HG03460 (cell line): ENCODE data around the gene ABCG4.
"Not testable (repeated sequence)": the region's sequence is repeated elsewhere in the genome, so short reads cannot be mapped to it uniquely, and the experiment has no call there.

Experiments used
- ATAC-seq: cut with Tn5 transposase; IDR thresholded peaks from one replicate; pipeline ENCODE4 v1.9.1; 2021; ENCODE audit not compliant: unreplicated experiment

ABCG4 gene

DNA sequence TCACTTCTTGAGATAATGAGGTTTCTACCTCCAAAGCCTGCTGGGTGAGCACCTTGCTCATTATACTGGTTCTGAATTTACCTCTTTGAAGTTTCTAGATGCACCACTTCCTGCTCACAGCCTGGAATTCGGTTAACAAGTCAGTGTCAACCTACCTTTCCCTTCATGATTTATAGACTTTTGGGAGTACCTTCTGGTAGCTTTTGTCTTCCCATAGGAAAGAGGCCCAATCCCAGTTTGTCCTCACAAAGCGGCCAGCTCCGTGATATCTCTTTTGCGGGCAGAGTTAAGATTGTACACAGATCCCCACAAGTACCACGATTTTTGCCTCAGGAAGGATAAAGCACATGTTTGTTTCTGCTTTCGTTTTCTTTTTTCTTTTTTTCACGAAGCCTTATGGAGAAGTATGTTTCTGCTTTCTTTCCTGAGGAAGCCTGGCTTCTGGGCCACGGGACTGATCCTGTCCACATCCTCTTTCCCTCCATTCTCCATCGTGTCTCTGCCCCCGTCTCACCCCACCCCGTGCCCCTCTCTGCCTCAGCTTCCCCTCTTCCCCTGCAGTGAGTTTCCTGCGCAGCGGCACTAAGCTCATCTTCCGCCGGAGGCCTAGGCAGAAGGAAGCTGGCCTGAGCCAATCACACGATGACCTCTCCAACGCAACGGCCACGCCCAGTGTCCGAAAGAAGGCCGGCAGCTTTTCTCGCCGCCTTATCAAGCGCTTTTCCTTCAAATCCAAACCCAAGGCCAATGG is 33.2 kb upstream of the ABCG4 start:
- no peak for ATAC-seq

DNA sequence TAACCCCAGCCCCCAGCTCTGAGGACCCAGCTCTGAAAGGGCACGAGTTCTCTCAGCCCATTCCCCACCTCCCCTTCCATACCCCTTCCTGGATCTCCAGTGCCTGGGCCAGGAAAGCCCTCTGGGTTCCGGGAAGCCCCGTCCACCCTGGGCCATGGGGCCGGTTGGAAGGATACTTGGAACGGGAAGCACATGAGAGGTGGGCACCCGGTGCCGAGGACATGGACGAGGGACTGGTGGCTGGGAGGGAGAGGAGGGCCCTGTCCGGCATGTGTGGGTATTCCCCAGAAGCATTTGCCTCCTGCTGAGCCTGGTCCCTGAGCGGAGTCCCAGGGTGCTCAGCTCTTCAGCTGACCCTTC is 32.6 kb upstream of the ABCG4 start:
- ATAC-seq, result no peak

DNA sequence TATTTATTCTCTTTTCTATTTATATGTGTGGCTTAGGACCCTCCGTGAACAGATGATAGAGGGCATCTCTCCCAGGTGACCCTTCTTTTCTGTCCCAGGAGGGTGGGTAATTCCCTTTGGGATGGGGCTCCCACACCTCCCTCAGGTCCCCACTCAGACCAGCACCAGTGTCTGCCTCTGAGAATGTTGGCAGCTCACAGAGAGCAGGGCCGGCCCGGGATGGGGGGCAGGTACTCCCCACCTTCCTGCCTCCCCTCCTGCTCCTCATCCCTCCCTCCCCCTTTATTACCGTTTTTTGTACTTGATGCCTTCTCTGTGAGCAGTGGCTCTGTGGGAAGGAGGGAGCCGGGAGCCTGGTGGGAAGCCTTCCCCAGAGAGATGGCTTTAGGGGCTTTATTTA is 32.3 kb upstream of the ABCG4 start:
- no peak for ATAC-seq

DNA sequence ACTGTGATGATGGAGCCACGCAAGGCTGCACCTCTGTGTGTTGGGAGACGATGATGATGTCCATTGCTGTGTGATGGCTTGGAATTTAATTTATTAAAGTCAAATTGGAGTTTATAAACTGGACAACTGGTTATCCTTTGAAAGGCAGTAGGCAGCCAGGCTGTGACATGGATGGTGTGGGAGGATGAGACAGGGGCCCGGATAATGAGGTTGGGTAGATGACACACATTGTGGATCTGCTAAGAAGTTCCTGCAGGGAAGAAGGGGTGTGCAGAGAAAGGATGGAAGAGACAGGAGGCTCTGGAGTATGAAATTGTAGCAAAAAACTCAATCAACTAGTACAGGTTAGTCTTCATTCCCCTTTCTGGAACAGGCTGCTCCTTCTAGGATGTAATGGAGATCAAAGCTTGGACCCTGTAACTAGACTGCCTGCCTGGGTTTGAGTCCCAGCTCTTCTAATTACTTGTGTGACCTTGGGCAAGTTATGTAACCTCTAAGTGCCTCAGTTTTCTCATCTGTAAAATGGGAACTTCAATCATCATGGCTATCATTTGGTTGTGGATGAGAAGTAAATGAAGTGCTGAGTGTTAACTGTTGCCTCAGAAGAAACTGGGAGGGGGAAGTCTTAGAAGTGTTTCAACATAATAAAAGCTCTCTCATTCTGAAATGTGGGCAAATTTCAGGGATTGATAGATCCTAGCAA is 31.7 kb upstream of the ABCG4 start:
- no peak for ATAC-seq

DNA sequence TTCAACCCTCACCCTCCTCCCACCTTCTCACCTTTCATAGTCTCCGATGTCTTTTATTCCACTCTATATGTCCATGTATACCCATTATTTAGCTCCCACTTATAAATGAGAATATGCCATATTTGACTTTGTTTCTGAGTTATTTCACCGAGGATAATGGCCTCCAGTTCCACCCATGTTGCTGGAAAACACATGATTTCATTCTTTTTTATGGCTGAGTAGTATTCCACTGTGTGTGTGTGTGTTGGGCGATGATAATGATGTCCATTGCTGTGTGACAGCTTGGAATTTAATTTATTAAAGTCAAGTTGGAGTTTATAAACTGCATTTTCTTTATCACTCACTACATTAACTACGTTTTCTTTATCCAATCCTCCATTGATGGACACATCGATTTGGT is 30.6 kb upstream of the ABCG4 start:
- no peak for ATAC-seq

DNA sequence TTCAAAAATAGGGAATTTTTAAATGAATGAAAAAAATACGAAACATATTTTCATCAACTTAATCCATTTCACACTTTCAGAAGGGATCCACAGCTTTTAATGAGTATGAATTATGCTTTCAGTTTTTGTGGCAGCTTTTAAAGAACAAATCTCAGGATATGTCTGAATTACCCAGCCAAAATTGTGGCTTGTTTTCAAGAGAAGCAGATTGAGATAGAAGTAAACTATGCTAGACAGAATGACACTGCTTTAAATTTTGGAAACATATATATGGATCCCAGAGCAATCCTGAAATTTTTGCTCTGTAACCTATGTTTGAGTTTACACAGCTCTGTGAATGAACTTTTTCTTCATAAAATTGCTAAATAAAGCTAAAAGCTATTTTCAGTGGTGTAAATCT is 29.9 kb upstream of the ABCG4 start:
- no peak for ATAC-seq

DNA sequence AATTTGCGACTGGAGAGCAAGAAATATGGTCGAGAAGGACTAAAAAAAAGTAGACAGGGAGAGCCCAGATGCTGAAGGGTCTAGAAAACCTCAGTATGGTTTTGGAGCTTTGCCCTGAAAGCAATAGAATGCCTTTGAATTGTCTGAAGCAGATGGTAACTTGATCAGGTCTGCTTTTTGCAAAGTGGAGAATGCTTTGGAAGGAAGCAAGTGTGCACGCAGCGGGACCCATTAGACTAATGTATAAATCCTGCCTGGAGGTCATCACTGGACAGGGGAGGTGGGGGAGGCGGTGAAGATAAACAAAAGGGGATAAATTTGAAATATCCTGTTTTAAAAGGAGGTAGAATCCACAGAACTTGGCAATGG is 28.2 kb upstream of the ABCG4 start:
- ATAC-seq, result no peak

DNA sequence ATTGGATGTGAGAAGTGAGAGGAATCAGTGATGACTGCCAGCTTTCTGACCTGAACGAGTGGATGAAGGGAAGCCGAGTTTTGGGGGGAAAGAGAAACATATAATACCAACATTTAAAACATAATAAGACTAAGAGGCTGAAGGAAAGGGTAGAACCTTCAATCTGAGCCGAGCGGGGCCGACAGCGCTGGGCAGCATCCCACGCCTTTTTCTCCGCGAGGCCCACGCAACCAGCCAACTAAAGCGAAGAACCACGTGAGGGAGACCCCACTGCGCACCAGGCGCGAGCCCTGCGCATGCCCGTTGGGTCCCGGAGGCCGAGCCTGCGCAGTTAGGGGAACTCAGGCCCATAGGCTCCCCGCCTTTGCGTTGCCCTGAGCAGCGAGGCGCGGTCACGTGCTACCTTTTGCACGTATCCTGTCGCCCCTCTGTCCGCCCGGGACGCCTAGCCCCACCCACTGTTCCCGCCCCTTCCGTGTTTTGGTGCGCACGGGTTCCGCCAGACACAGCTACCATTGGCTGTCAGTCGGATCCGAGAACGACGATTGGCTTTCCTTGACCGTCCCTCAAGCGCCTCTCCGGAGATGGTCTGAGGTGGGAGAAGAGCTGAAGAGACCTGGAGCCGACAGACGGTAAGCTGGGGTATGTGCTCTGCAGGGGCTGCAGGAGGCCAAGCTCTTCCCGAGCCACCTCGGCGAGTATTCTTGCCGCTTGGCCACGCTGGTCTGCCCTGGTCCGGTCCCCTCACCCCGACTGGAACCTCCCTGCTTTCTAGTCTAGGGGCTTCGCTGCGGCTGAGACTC is 27.6 kb upstream of the ABCG4 start, which contains the start of gene HINFP:
Gene HINFP, plus strand, starts transcription at position 573 of the 803 bp plus-strand sequence. CDS start 5,365 bp downstream, outside the sequence.
- ATAC-seq, result peak; percentile 94

DNA sequence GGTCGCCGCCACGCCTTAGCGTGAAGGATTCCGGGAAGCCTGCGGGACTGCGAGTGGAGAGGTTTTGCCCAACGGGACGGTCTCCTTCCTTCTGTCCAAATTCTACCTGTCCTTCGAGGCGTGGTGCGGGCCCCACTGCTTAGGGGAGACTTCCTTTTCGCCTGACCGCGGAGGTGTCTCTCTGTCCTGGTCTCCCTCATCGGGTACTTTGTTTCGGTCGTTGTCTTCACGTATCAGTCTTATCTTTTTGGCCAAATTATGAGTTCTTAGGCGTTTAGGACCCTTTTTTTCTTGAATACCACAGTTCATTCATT is 27.1 kb upstream of the ABCG4 start:
- ATAC-seq, result no peak

DNA sequence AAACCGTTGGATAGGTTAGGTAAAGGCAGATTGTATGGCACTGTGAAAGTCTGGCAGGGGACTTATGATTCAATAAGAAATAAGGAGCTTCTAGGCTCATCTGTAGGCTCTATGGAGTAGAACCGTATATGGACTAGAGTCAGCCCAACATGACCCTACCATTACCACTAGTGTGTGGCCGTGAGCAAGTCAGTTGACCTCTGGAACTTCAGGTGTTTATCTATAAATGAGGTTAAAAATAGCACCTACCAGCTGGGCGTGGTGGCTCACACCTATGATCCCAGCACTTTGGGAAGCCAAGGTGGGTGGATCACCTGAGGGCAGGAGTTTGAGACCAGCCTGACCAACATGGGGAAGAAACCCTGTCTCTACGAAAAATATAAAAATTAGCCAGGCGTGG is 23.0 kb upstream of the ABCG4 start:
- no peak for ATAC-seq

DNA sequence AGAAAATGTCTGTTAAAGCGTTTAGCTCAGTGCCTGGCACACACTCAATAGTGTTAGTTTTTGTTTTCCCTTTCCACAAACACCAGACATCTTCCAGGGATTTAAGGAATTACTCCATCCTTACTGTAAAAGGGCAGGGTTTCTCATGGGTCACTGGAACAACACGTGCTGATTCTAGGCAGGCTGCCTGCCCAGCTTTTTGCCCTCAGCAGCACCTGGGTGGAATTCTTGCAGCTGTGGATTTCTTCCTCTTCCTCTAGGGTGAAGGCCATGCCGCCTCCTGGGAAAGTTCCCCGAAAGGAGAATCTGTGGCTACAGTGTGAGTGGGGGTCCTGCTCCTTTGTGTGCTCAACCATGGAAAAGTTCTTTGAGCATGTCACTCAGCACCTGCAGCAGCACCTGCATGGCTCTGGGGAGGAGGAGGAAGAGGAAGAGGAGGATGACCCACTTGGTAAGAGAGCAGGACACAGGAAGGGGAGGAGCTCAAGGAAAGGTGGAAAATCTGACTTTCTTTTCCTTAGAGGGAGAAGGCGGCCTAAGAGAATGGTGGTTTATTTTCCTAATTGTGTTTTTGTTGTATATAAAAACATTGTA is 22.1 kb upstream of the ABCG4 start:
- ATAC-seq, result no peak

DNA sequence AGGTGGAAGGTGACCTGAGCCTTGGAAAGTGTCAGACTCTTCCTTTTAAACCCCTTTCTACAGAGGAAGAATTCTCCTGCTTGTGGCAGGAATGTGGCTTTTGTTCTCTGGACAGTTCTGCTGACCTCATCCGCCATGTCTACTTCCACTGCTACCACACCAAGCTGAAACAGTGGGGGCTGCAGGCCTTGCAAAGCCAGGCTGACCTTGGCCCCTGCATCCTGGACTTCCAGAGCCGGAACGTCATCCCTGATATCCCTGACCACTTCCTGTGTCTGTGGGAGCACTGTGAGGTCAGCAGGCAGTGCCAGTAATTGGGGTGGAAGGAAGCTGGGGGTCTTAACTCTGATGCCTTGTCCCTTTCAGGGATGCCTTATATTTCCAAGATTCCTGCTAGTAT is 18.2 kb upstream of the ABCG4 start:
- ATAC-seq, result no peak

DNA sequence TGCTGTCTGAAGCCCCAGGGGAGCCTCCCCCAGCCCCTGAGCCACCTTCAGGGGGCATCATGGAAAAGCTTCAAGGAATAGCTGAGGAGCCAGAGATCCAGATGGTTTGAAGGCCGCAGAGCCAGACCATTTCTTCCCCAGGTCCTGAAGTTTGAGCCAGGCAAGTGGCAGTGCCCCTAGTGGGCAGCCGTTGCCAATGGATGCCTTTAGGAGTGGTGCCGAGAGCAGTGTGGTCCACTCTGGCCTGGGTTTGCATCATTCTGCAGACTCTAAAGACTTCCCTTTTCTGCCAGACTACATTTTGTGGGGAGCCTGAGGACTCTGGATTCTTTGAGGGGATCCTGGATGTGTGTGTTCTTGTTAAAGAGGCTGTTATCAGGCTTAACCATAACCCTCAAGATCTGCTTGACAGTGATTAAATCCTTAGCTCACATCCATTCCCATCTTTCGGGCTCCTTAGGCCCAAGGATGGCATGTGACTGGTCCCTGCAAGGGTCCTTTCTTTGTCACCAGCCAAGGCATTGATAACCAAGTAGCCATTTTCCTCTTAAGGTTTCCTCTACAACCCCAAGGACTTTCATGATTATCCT is 14.4 kb upstream of the ABCG4 start:
- ATAC-seq, result no peak

DNA sequence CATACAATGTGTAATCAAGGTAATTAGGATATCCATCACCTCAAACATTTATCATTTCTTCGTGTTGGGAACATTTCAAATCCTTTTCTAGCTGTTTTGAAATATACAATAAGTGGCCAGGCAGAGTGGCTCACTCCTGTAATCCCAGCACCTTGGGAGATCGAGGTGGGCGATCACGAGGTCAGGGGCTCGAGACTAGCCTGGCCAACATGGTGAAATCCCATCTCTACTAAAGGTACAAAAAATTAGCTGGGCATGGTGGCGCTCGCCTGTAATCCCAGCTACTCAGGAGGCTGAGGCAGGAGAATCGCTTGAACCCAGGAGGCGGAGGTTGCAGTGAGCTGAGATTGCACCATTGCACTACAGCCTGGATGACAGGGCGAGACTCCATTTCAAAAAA is 9.6 kb upstream of the ABCG4 start:
- not testable (repeated sequence) for ATAC-seq

DNA sequence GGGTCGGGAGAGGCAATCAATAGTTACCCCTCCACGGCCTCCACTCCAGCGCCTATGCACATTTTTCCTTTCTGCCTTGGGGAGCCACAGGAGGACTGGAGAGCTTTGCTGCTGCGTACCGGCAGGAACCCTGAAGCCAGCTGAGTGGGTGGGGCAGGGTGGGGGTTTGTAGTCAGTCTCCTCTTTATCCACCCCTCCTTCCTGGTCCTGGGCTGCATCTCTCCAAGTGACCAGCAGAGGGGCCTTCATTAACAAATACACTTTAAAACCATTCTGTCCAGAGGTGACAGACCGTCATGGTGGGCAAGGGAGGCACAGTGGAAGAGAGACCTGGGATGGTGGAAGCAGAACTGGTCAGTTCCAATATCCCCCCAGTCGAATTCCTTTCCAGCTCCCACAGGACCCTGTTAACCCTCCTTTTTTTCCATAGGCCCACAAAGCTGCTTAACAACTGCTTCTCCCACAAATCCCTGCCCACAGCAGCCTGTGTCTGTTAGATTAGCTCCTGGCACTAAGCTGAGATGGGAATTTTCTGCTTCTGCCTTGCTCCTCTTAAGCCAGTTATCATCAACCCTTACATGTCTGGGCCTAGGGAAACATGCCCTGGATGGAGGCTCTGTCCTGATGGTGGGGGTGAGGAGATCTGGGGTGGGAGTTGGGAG is 3.9 kb upstream of the ABCG4 start:
- no peak for ATAC-seq

DNA sequence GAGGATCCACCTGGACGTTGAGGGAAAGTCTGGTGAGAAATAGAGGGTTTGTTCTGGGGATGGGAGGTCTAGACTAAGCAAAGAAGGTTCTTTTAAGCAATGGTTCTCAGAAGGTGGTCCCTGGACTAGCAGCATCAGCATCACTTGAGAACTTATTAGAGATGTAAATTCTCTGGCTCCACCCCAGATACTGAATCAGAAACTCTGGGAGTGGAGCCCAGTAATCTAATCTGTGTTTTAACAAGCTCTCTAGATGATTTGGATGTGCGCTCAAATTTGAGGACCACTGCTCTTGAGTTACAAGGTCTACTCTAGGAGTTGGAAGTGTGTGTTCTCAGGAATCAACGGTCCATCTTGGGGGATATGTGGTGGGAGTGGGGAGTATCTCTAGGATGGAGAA is 3.3 kb upstream of the ABCG4 start:
- ATAC-seq, result no peak

DNA sequence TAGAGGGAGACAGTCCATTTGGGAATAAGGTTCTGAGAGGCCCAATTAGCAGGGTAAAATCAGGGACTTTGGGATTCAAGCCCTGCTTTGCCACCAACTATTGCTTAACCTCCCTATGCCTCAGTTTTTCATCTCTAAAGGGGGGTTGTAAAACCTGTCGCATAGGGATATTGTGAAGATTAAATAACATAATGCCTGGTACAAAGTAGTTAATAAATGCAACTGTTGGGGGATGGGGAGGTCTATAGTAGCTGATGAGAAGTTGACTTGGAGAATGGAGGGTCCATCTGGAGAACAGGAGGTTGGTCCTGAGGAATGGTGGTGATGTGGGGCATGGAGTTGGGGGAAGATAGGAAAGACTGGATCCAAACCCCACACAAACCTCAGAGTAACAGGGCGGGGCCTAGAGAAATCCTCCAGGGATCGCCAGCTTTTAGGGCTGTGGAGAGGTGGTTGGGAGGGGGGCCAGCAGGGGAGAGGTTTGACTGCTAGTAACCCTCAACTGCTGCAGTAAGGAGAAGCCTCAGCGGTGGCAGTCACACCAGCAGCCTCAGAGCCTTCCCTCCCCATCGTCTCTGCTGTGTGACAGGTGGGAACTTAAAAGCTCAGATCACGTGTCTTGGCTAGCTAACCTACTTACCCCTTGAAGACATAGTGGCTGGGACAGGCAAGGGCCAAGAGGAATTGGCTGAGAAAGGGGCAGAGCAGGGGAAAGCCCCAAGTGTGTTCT is 1.1 kb upstream of the ABCG4 start:
- ATAC-seq, result no peak

DNA sequence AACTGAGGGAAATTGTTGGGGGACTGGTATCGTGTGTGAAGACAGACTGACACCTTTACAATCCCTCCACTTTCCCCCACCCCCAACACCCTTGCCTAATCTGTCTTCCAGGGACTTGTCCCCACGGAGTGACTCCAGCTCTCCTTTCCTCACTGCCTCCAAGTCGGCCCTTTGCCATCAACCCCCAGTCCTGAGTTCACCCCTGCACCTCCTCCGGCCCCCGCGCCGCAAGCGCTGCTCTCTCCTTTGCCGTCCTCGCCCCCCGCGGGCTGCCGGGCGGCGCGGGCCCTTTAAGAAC is 183 bp upstream of the ABCG4 start:
- no peak for ATAC-seq

DNA sequence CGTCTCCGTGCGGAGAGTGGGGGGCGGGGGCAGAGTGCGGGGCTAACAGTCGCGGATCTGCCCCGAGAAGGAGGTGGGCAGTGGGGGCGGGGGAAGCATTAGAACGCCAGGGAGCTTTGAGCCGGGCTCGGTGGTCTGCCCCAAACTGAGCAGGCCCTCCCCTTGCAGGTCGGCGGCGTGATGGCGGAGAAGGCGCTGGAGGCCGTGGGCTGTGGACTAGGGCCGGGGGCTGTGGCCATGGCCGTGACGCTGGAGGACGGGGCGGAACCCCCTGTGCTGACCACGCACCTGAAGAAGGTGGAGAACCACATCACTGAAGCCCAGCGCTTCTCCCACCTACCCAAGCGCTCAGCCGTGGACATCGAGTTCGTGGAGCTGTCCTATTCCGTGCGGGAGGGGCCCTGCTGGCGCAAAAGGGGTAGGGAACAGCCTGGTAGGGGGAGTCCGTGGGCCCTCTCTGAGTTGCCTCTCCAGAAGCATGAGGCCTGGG is 979 bp downstream of the ABCG4 start:
- no peak for ATAC-seq

DNA sequence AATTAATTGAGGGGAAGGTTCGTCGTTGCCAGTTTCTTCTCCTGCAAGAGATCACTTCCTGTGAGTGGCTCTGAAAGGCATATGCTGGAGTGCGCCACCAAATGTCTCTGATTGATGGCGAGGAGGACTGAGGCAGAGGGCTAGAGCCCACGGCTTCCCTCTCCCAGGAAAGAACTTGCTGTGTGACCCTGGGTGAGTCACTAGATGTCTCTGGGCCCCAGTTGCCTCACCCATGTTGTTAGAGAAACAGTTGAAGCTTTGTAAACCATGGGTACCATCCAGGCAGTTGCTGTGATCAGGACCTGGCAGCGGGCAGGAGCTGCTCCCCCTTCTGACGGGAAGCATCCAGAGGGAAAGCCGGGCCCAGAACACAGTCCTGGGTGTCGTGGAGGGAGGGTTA is 3.2 kb downstream of the ABCG4 start:
- no peak for ATAC-seq
